Stomach (tissue), 9 donors: ENCODE results near the gene WT1. TPM values are rescaled to one million over a fixed set of nuclear protein-coding genes. Genes with fewer than 3 reads are reported as not detected.

Experiments used
- DNase-seq, 2 donors: peaks; one replicate each; pipeline versions ENCODE4 v3.0.0 to v3.0.0-alpha.2; 2013 to 2019
- H3K27ac ChIP-seq, 5 donors: fragments of 200-600 bp in 4 of 5; sonication (generic) in 4 of 5; one replicate each; pipeline ENCODE4 v1.5.1; 2013 to 2019; ENCODE audit warnings: mild to moderate bottlenecking in 1 of 5, moderate library complexity in 1 of 5
- H3K27me3 ChIP-seq, 3 donors: fragments of 200-600 bp; sonication (generic); one replicate each; pipeline ENCODE4 v1.5.1; 2017 to 2019; ENCODE audit warnings: mixed run types in 1 of 3
- H3K36me3 ChIP-seq, 4 donors: fragments of 200-600 bp; sonication (generic); 1 replicate in 3 of 4; 2 replicates in 1 of 4; pipeline ENCODE4 v1.5.1; 2016 to 2019
- H3K4me1 ChIP-seq, 4 donors: fragments of 200-600 bp; sonication (generic); one replicate each; pipeline ENCODE4 v1.5.1; 2016 to 2019
- H3K4me3 ChIP-seq, 4 donors: fragments of 200-600 bp; sonication (generic) in 3 of 4; one replicate each; pipeline ENCODE4 v1.5.1; 2016 to 2019; ENCODE audit warnings: mild to moderate bottlenecking in 1 of 4
- H3K9me3 ChIP-seq, 4 donors: fragments of 200-600 bp; sonication (generic); one replicate each; pipeline ENCODE4 v1.5.1; 2016 to 2019
- EP300 ChIP-seq: sonication (generic); formaldehyde crosslinking; IDR thresholded peaks from one replicate; pipeline ENCODE4 v1.6.1; 2017; ENCODE audit warnings: antibody characterized with exemption
- POLR2A ChIP-seq, 4 donors: fragments of 450-650 bp; IDR thresholded peaks; one replicate each; pipeline ENCODE4 v1.6.1; 2016; ENCODE audit warnings: antibody characterized with exemption in 4 of 4, control low read depth in 2 of 4, mild to moderate bottlenecking in 1 of 4, moderate library complexity in 1 of 4
- POLR2AphosphoS5 ChIP-seq, 3 donors: sonication (generic); formaldehyde crosslinking; IDR thresholded peaks; one replicate each; pipeline ENCODE4 v1.6.1; 2016; ENCODE audit warnings: antibody characterized with exemption in 3 of 3
- WGBS, 5 donors: extraction: QIAGEN DNeasy Blood & Tissue Kit in 3 of 5; methylation state at CpG; one replicate each; pipeline versions ENCODE4 v1.1.5 to v1.1.7; 2013 to 2018; 5-methylcytosine and 5-hydroxymethylcytosine counted together
- intact Hi-C: fragments of 100-400 bp; cut with DNase I; formaldehyde crosslinking; loops from one replicate; pipeline ENCODE4 v1.15.1; 2023; ENCODE audit warnings: low total_unique reads
- polyA plus RNA-seq, 3 donors: library from polyadenylated mRNA; stranded (reverse); fragments of 200-250 nt; gene quantifications; one replicate each; pipeline ENCODE4 v1.2.3, GENCODE V29; 2013
- total RNA-seq, 5 donors: library from RNA; depleted of rRNA; stranded (reverse); fragments of >200 nt; gene quantifications; one replicate each; pipeline versions ENCODE4 v1.1.0 to v1.2.3, GENCODE V29; 2014 to 2016
- TF ChIP-seq, protein P1 (sequence below), 7 experiments: fragments of 450-650 bp in 4 of 7; fragments of 200-600 bp in 3 of 7; sonication (generic) in 3 of 7; IDR thresholded peaks; one replicate each; pipeline ENCODE4 v1.5.1; 2016 to 2019; ENCODE audit warnings: antibody characterized with exemption in 7 of 7, control low read depth in 2 of 7, mild to moderate bottlenecking in 1 of 7
- donor health status: healthy with polysubstance abuse.
- donor health status: Bipolar disorder and iron deficiency.
- donor health status: healthy.

The WT1 gene
- total and polyA plus RNA-seq, 8 donors = 0.31 to 3.1 TPM; not detected in 6

DNA sequence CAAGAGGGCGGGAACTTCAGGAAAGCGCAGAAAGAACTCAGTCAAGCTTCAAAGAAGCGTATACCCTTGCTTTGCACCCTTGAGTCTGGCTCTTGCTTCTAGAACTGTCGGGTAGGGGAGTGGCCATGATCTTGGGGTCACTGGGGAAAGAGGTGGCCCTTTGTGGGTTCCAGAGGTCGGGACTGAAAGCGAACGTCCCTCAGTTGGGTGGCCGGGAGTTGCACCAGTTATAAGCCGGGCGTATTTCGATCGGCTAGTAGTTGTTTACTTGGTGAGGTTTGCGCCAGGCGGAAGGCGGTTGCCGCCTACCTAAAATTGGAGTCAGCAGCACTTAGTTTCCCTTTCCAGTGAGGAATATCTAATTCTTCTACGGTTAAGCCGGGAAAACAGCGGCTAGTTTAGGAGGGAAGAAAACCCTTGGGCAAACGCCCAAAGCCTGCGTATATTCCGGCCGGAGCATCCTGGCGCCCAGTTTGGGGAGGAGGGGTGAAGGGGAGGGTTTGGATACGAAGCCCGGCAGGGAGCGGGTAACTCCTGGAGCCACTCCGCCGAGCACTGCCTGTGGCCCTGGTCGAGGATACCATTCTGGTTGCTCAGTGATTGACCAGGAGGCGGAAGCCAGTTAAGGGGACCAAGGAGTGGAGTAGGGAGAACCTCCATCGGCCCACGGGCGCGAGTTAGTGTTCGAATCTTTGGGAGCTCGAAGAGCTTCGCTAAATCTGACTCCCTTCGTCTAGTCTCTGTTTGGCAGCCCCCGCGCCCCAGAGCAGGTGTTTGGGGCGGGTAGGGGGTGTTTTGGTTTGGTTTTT is 807 bp upstream of the WT1 start:
- intact Hi-C loops = no loop called here
- Histone ChIP-seq H3K27ac (no peak overlapping the region), H3K36me3 (no peaks in the 10 kb centered on the region), H3K27me3 (peaks cover 68 to 100% (median 98%) of the 10 kb centered on the region in 3 donors), H3K4me1 (peaks cover 36 to 69% (median 56%) of the 10 kb centered on the region in 4 donors), H3K4me3 (peak overlapping the region; percentile 5 to 39 (median 19)), H3K9me3 (peaks cover 0 to 2% (median 0%) of the 10 kb centered on the region in 4 donors)
- peak in 1 of 2 donors; percentile 32 for DNase-seq
- no peak for TF ChIP-seq POLR2AphosphoS5 (IDR thresholded peaks at IDR 0.05)
- 3 to 5% (median 4%) methylated on average over 37 to 42 of the region's 42 CpGs for WGBS, 5 donors

DNA sequence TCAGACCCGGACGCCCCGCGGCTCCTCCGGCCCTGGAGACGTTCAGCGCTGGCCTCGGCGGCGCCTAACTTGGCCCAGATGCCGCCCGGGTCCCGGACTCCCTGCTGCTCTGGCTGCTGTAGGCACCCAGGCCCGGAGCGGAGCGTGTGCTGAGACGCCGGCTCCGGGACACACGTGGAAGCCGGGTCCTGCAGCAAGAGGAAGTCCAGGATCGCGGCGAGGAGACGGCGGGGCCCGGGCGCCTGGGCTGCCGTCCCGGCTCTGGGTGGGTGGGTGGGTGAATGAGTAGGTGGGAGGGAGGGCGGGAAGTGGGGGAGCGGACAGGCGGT is 223 bp downstream of the WT1 start:
- WGBS, 5 donors = 0 to 7% (median 1%) methylated on average over 2 to 33 of the region's 33 CpGs

DNA sequence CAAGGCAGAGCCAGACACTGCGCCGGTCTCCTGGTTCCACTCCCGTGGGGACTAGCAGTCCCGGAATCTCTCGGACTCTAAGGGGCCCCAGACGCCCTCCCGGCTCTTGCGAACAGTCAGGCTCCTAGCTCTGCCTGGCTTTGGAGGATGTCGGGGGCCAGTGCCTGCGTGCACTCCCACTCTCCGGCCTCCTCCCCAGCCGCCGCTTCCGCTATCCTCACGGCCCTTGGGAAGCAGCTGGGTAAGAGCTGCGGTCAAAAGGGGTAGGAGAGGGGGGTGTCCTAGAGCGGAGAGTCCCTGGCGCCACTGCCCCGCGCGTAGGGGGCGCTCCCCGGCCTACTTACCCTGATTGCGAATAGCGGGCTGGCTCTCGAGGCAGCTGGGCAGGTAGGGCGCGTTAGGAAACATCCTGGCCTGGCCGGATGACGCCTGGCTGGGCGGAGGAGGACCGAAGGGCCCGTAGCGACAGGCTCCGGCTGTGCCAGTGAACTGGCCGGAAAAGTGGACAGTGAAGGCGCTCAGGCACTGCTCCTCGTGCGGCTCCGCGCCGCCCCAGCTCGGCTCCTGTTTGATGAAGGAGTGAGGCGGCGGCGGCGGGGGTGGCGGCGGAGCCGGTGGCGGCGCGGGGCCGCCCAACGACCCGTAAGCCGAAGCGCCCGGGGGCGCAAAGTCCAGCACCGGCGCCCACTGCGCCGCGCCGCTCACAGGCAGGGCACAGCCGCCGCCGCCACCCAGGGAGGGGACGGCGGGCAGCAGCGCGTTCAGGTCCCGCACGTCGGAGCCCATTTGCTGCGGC is 785 bp downstream of the WT1 start:
- peaks cover 64 to 100% (median 98%) of the 10 kb centered on the region in 3 donors for H3K27me3 ChIP-seq
- DNase-seq = peak in 1 of 2 donors; percentile 41
- peak overlapping the region; percentile 19 to 41 (median 32) for H3K4me3 ChIP-seq
- no peaks in the 10 kb centered on the region for H3K36me3 ChIP-seq
- intact Hi-C loops = no loop called here
- whole genome bisulfite sequencing, 5 donors = 1 to 5% (median 2%) methylated on average over 26 to 77 of the region's 77 CpGs
- H3K27ac ChIP-seq = no peak overlapping the region
- TF ChIP-seq POLR2AphosphoS5 (IDR thresholded peaks at IDR 0.05) (no peak), POLR2A (IDR thresholded peaks at IDR 0.05) (no peak), EP300 (no peak)
- TF ChIP-seq, protein P1, sequence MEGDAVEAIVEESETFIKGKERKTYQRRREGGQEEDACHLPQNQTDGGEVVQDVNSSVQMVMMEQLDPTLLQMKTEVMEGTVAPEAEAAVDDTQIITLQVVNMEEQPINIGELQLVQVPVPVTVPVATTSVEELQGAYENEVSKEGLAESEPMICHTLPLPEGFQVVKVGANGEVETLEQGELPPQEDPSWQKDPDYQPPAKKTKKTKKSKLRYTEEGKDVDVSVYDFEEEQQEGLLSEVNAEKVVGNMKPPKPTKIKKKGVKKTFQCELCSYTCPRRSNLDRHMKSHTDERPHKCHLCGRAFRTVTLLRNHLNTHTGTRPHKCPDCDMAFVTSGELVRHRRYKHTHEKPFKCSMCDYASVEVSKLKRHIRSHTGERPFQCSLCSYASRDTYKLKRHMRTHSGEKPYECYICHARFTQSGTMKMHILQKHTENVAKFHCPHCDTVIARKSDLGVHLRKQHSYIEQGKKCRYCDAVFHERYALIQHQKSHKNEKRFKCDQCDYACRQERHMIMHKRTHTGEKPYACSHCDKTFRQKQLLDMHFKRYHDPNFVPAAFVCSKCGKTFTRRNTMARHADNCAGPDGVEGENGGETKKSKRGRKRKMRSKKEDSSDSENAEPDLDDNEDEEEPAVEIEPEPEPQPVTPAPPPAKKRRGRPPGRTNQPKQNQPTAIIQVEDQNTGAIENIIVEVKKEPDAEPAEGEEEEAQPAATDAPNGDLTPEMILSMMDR (IDR thresholded peaks at IDR 0.05) = no peak
- peaks cover 0 to 7% (median 0%) of the 10 kb centered on the region in 4 donors for H3K9me3 ChIP-seq
- peaks cover 36 to 75% (median 61%) of the 10 kb centered on the region in 4 donors for H3K4me1 ChIP-seq

More for the DNA sequence above, 223 bp downstream of the WT1 start:
- H3K36me3 ChIP-seq = no peaks in the 10 kb centered on the region
- H3K27me3 ChIP-seq = peaks cover 66 to 100% (median 98%) of the 10 kb centered on the region in 3 donors
- no peak for TF ChIP-seq EP300
- TF ChIP-seq, protein P1 (IDR thresholded peaks at IDR 0.05) = no peak
- TF ChIP-seq POLR2AphosphoS5 (IDR thresholded peaks at IDR 0.05) = no peak
- no peak for TF ChIP-seq POLR2A (IDR thresholded peaks at IDR 0.05)
- peak overlapping the region; percentile 19 to 41 (median 32) for H3K4me3 ChIP-seq
- DNase-seq = no peak
- H3K27ac ChIP-seq = no peak overlapping the region
- peaks cover 36 to 76% (median 63%) of the 10 kb centered on the region in 4 donors for H3K4me1 ChIP-seq
- H3K9me3 ChIP-seq = peaks cover 0 to 7% (median 0%) of the 10 kb centered on the region in 4 donors
- intact Hi-C loops = no loop called here

DNA sequence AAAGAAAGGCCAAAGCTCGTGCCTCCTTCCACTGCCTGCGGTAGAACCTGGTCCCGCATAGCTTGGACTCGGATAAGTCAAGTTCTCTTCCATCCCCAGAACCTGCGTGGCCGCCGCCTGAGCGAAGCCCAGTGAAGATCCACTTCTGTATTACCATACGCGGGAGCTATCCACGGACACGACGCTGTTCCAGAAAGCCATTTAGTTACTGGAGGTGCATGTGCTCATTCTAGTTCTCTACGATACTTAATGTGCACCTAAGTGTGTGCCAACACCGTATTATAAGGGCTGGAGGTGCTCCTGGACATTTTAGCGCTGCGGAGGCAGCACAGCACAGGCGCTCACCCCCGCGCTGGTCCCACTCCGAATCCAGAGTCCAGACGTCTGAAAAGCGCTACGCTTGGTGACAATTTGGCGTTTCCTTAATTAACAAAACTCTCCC is 1.4 kb downstream of the WT1 start:
- peaks cover 31 to 70% (median 56%) of the 10 kb centered on the region in 4 donors for H3K4me1 ChIP-seq
- 10 to 13% (median 12%) methylated on average over 21 to 25 of the region's 25 CpGs for WGBS, 5 donors
- H3K4me3 ChIP-seq = peak overlapping the region; percentile 19 to 41 (median 32)
- intact Hi-C loops = no loop called here
- TF ChIP-seq POLR2AphosphoS5 (IDR thresholded peaks at IDR 0.05) (no peak), EP300 (no peak), POLR2A (IDR thresholded peaks at IDR 0.05) (no peak)
- TF ChIP-seq, protein P1 (IDR thresholded peaks at IDR 0.05) = no peak
- H3K27me3 ChIP-seq = peaks cover 62 to 100% (median 98%) of the 10 kb centered on the region in 3 donors
- peaks cover 0 to 7% (median 0%) of the 10 kb centered on the region in 4 donors for H3K9me3 ChIP-seq
- H3K36me3 ChIP-seq = no peaks in the 10 kb centered on the region
- no peak overlapping the region for H3K27ac ChIP-seq
- DNase-seq = no peak
